K562 (cell line): ENCODE measurements around the gene HBEGF. TPM values are rescaled to one million over a fixed set of nuclear protein-coding genes. Genes with fewer than 3 reads are reported as not detected.

Source experiments
- ARNT ChIP-seq, 2 experiments: fragments of 450-650 bp; IDR thresholded peaks; 2 replicates each; pipeline ENCODE4 v1.6.1; 2016; ENCODE audit warnings: mild to moderate bottlenecking in 1 of 2
- HDAC1 ChIP-seq, 2 experiments: fragments of 450-650 bp; IDR thresholded peaks; 2 replicates each; pipeline ENCODE4 v1.6.1; 2016 to 2017; ENCODE audit warnings: inconsistent platforms in 1 of 2, mild to moderate bottlenecking in 1 of 2, moderate library complexity in 1 of 2
- HDAC2 ChIP-seq: fragments of 450-650 bp; IDR thresholded peaks from 2 replicates; pipeline ENCODE4 v1.6.1; 2016; ENCODE audit warnings: mild to moderate bottlenecking
- SMC3 ChIP-seq: conservative IDR thresholded peaks from 2 replicates; pipeline ENCODE4 v1.6.1; 2011; ENCODE audit warnings: low read depth, low read length, improper control_type of control experiment; ENCODE audit not compliant: insufficient read depth
- ZNF140 ChIP-seq: fragments of 250-450 bp; sonication (Bioruptor Pico); IDR thresholded peaks from 2 replicates; pipeline ENCODE4 v1.8.0; 2021; ENCODE audit warnings: moderate library complexity, mild to moderate bottlenecking, inconsistent platforms
- ZNF165 ChIP-seq: fragments of 250-450 bp; sonication (Bioruptor Pico); IDR thresholded peaks from 2 replicates; pipeline ENCODE4 v1.4.0; 2020; ENCODE audit warnings: borderline replicate concordance
- ZNF444 ChIP-seq: fragments of 250-450 bp; sonication (Bioruptor Pico); IDR thresholded peaks from 2 replicates; pipeline ENCODE4 v1.4.0; 2020; ENCODE audit warnings: mild to moderate bottlenecking, moderate library complexity
- ZNF77 ChIP-seq: fragments of 250-450 bp; sonication (Bioruptor Pico); IDR thresholded peaks from 2 replicates; pipeline ENCODE4 v1.5.0; 2020
- polyA plus RNA-seq, 8 experiments: library from polyadenylated mRNA; depleted of rRNA in 4 of 8; stranded (reverse) in 5 of 8; unstranded in 3 of 8; fragments of >200 nt; fragmentation: Nextera tagmentation in 2 of 8; fragmentation: Illumina TruSeq in 1 of 8; extraction: Ambion mirVana in 2 of 8; extraction: Trizol in 1 of 8; gene quantifications; 2 replicates each; pipeline versions ENCODE4 v1.2.1 to v1.2.3, GENCODE V29; 2011 to 2014; ENCODE audit warnings: inconsistent platforms in 1 of 8, missing spikeins in 1 of 8
- total RNA-seq, 7 experiments: library from RNA; depleted of rRNA in 6 of 7; stranded (reverse); fragments of >200 nt in 6 of 7; fragmentation: Illumina TruSeq in 2 of 7; extraction: Trizol in 2 of 7; gene quantifications; 2 replicates each; pipeline versions ENCODE4 v1.2.1 to v1.2.3, GENCODE V29; 2011 to 2021; ENCODE audit warnings: low replicate concordance in 1 of 7
- TF ChIP-seq, protein P1 (sequence below): sonication (generic); formaldehyde crosslinking; IDR thresholded peaks from 2 replicates; pipeline ENCODE4 v1.8.0; 2022; ENCODE audit warnings: mild to moderate bottlenecking, missing genetic modification reagents
- TF ChIP-seq, protein P2 (sequence below): fragments of 250-450 bp; sonication (Bioruptor Pico); IDR thresholded peaks from 2 replicates; pipeline ENCODE4 v1.9.0; 2021; ENCODE audit warnings: mild to moderate bottlenecking
- TF ChIP-seq, protein P3 (sequence below), 2 experiments: fragments of 450-650 bp in 1 of 2; sonication (generic) in 1 of 2; formaldehyde crosslinking in 1 of 2; IDR thresholded peaks; 2 replicates each; pipeline versions ENCODE4 v1.7.1 to v1.9.0; 2016 to 2022; ENCODE audit warnings: inconsistent platforms in 1 of 2, mild to moderate bottlenecking in 1 of 2, missing genetic modification reagents in 1 of 2
- TF ChIP-seq, protein P4 (sequence below): sonication (generic); formaldehyde crosslinking; IDR thresholded peaks from 2 replicates; pipeline ENCODE4 v1.8.0; 2022; ENCODE audit warnings: mild to moderate bottlenecking, missing genetic modification reagents
- TF ChIP-seq, protein P5 (sequence below): fragments of 450-650 bp; IDR thresholded peaks from 2 replicates; pipeline ENCODE4 v1.6.1; 2016

The HBEGF gene
- total and polyA plus RNA-seq, 9 of the 15 experiments (the other 6 are each of a cell fraction or from before 2014, with no cell fraction given), result 0.11 to 1.1 (median 0.60) TPM

DNA sequence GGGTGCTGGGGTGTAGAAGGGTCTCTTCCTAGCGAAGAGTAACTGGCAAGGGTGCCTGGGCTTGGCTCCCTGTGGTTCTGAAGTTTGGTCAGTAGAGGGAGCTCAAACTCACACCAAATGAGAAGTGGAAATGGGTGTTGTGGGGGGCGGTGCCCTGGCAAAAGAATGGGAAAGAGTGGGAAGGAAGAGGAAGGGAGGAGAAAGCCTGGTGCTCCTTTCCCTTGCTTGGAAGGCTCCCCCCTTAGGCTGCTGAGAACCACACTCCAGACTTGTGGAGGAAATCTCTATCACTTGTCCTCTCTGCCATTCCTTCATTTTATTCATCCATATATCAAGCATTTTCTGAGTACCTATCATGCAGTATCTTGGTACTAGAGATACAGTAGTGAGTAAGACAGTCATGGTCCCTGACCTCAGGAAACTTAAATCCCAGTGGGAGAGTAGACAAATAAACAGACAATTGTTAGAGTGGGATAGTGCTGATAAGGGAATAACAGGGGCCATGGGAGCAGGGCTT, 26.6 kb upstream of the HBEGF start (continued):
- peak; percentile 55 for TF ChIP-seq SMC3
- no peak for TF ChIP-seq ZNF77
- no peak for TF ChIP-seq ARNT (IDR thresholded peaks at IDR 0.05)
- TF ChIP-seq ZNF444 (CRISPR knock-in tag), result no peak
- TF ChIP-seq, protein P1, sequence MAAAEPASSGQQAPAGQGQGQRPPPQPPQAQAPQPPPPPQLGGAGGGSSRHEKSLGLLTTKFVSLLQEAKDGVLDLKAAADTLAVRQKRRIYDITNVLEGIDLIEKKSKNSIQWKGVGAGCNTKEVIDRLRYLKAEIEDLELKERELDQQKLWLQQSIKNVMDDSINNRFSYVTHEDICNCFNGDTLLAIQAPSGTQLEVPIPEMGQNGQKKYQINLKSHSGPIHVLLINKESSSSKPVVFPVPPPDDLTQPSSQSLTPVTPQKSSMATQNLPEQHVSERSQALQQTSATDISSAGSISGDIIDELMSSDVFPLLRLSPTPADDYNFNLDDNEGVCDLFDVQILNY (CRISPR knock-in tag), result no peak
- TF ChIP-seq, protein P2, sequence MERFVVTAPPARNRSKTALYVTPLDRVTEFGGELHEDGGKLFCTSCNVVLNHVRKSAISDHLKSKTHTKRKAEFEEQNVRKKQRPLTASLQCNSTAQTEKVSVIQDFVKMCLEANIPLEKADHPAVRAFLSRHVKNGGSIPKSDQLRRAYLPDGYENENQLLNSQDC (CRISPR knock-in tag), result no peak
- TF ChIP-seq, protein P3, sequence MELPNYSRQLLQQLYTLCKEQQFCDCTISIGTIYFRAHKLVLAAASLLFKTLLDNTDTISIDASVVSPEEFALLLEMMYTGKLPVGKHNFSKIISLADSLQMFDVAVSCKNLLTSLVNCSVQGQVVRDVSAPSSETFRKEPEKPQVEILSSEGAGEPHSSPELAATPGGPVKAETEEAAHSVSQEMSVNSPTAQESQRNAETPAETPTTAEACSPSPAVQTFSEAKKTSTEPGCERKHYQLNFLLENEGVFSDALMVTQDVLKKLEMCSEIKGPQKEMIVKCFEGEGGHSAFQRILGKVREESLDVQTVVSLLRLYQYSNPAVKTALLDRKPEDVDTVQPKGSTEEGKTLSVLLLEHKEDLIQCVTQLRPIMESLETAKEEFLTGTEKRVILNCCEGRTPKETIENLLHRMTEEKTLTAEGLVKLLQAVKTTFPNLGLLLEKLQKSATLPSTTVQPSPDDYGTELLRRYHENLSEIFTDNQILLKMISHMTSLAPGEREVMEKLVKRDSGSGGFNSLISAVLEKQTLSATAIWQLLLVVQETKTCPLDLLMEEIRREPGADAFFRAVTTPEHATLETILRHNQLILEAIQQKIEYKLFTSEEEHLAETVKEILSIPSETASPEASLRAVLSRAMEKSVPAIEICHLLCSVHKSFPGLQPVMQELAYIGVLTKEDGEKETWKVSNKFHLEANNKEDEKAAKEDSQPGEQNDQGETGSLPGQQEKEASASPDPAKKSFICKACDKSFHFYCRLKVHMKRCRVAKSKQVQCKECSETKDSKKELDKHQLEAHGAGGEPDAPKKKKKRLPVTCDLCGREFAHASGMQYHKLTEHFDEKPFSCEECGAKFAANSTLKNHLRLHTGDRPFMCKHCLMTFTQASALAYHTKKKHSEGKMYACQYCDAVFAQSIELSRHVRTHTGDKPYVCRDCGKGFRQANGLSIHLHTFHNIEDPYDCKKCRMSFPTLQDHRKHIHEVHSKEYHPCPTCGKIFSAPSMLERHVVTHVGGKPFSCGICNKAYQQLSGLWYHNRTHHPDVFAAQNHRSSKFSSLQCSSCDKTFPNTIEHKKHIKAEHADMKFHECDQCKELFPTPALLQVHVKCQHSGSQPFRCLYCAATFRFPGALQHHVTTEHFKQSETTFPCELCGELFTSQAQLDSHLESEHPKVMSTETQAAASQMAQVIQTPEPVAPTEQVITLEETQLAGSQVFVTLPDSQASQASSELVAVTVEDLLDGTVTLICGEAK (IDR thresholded peaks at IDR 0.05), result 0 out of 2 replicates have a peak, but pooled peaks have one; percentile 44
- TF ChIP-seq, protein P3 (CRISPR knock-in tag; IDR thresholded peaks at IDR 0.05), result no peak
- no peak for TF ChIP-seq ZNF165
- TF ChIP-seq, protein P4, sequence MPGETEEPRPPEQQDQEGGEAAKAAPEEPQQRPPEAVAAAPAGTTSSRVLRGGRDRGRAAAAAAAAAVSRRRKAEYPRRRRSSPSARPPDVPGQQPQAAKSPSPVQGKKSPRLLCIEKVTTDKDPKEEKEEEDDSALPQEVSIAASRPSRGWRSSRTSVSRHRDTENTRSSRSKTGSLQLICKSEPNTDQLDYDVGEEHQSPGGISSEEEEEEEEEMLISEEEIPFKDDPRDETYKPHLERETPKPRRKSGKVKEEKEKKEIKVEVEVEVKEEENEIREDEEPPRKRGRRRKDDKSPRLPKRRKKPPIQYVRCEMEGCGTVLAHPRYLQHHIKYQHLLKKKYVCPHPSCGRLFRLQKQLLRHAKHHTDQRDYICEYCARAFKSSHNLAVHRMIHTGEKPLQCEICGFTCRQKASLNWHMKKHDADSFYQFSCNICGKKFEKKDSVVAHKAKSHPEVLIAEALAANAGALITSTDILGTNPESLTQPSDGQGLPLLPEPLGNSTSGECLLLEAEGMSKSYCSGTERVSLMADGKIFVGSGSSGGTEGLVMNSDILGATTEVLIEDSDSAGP (CRISPR knock-in tag), result no peak
- TF ChIP-seq, protein P5, sequence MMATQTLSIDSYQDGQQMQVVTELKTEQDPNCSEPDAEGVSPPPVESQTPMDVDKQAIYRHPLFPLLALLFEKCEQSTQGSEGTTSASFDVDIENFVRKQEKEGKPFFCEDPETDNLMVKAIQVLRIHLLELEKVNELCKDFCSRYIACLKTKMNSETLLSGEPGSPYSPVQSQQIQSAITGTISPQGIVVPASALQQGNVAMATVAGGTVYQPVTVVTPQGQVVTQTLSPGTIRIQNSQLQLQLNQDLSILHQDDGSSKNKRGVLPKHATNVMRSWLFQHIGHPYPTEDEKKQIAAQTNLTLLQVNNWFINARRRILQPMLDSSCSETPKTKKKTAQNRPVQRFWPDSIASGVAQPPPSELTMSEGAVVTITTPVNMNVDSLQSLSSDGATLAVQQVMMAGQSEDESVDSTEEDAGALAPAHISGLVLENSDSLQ, result no peak
- no peak for TF ChIP-seq ZNF140 (CRISPR knock-in tag)
- no peak; a peak in 1 of 4 replicates for TF ChIP-seq HDAC1 (IDR thresholded peaks at IDR 0.05)
- TF ChIP-seq HDAC2, result no peak
